Left renal cortex interstitium (tissue), 4 donors: Measurements from ENCODE around the gene ZNF513. TPM values are rescaled to one million over a fixed set of nuclear protein-coding genes. Genes with fewer than 3 reads are reported as not detected.
"Not testable (repeated sequence)": the region's sequence is repeated elsewhere in the genome, so short reads cannot be mapped to it uniquely, and the experiment has no call there.

Source experiments
- DNase-seq, 4 donors: peaks; one replicate each; pipeline ENCODE4 v3.0.0-alpha.2; 2013; ENCODE audit warnings: low read depth in 4 of 4, low spot score in 2 of 4, missing footprints in 1 of 4
- polyA plus RNA-seq, 4 donors: library from polyadenylated mRNA; unstranded; fragments of 120-200 nt; gene quantifications; one replicate each; pipeline ENCODE4 v1.2.1, GENCODE V29; 2013; ENCODE audit not compliant: insufficient read length in 4 of 4

ZNF513 gene
- polyA plus RNA-seq, 4 donors: 16.4 to 28.5 (median 21.2) TPM

DNA sequence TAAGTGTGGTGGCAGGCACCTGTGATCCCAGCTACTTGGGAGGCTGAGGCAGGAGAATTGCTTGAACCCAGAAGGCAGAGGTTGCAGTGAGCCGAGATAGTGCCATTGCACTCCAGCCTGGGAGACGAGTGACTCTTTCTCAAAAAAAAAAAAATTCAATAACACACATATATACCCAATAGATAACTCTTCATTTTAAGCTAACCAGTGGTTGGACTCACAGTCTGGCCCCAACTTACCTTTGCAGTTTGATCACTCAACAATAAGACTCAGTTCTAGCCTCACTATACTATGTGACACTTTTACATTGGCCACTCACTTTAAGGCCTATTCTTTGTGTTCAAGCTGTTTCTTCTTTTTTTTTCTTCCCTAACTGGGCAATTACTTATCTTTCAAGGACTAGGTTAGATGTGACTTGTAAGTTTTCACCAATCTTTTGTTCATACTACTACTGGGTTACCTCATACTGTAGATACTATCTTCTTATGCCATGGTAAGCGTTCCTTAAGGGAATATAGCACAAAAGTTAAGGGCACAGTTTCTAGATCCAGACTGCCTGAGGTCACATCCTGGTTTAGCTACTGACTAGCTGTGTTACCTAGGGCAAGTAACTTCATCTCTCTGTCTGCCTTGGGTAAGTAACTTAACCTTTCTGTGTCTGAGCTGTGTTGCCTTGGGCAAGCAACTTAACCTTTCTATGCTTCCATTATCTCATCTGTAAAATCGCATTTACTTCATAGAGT is 17.7 kb downstream of the ZNF513 start:
- DNase-seq: no peak

DNA sequence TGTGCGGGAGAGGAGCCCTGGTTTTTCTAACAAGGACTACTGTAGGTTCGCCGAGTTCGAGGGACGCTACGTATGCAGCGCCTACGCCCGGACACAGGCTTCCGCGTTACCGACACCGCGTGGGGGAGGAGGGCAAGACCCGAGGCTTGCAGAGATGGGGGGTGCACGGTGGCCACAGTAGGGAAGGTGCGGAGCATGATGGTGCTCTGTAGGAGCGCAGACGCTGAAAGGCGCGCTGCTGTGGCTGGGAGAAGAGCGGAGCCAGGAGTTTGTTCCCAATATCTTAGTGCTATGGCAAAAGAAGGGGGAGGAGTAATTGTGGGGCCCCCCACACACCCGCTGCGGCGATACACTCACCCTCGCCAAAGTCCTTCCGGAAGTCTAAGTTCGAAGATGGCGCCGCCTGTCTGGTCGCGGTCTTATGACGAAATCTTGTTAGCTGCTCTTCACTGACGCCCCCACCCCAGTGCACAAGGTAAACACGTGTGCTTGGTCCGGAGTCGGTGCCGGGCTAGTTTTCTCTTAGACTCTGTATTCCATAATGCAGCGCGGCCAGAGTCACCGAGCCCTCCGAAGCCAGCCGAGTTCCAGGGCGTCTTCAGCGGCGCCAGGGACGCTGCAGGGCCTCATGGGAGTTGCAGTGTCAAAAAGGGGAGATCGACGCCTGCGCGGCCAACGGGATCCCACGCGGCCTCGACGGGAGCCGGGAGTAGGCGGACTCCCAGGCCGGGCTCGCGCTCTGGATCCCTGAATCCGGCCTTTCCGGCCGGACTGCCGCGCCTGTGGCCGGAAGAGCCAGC is 24.0 kb downstream of the ZNF513 start, which contains the start of gene GTF3C2:
GTF3C2 (minus strand) TSS at position 383 of the 800 bp plus-strand sequence. CDS start 13,210 bp downstream, outside the sequence.
- DNase-seq: peak; percentile 94 to 97 (median 94)

DNA sequence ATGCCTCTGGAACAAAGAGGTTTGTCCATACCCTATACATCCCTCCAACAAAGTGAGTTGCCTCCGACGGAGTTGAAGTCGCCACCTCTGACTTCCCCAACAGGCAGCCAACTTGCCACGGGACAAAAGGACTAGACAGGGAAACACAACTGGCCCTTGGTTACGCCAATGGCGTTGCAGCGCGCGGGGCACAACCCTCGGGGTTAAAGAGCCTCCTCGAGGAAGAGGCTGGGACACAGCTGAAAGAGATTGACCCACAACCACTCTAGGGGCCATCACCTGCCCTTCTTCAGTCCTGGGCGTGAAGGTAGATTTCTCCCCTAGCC is 24.5 kb downstream of the ZNF513 start:
- no peak for DNase-seq

DNA sequence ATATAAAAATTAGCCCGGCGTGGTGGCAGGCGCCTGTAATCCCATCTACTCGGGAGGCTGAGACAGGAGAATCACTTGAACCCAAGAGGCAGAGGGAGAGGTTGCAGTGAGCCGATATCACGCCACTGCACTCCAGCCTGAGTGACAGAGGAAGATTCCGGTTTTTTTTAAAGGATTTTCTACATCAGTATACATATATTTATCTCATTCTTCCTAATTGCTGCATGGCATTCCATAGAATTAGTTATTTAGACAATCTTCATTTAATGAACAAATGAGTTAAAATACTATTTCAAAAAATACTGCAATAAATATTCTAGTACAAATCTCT is 26.0 kb downstream of the ZNF513 start:
- DNase-seq: no peak

DNA sequence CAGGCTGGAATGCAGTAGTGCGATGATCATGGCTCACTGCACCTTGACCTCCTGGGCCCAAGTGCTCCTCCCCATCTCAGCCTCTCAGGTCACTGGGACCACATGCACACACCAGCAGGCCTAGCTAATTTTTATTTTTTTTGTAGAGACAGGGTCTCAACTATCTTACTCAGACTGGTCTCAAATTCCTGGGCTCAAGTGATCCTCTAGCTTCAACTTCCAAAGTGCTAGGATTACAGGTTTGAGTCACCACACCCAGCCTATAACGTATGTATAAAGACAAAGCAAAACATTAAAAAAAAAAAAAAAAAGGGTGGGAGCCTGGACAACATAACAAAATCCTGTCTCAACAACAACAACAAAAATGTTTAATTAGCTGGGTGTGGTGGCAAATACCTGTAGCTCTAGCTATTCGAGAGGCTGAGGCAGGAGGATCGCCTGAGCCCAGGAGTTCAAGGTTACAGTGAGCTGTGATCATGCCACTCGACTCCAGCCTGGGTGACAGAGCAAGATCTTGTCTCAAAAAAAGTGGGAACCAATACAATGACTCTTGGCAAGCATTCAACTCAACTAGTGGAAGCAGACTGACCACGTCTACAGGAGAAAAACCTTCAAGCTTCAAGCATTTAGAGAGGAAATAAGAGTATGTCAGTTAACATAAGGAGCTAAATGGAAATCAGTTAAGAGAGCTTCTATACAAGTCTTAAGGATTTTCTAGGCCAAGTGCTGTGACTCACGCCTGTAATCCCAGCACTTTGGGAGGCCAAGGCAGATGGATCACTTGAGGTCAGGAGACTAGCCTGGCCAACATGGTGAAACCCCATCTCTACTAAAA is 26.6 kb downstream of the ZNF513 start:
- DNase-seq: no peak

DNA sequence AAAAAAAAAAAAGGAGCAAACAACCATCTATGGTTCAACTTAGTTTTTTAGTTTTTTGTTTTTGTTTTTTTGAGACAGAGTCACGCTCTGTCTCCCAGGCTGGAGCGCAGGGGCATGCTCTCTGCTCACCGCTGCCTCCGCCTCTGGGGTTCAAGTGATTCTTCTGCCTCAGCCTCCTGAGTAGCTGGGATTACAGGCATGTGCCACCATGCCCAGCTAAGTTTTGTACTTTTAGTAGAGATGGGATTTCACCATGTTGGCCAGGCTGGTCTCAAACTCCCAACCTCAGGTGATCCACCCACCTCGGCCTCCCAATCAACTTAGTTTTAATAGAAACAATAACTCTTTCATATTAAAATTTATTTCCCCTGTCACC is 27.2 kb downstream of the ZNF513 start:
- DNase-seq: not testable (repeated sequence)

DNA sequence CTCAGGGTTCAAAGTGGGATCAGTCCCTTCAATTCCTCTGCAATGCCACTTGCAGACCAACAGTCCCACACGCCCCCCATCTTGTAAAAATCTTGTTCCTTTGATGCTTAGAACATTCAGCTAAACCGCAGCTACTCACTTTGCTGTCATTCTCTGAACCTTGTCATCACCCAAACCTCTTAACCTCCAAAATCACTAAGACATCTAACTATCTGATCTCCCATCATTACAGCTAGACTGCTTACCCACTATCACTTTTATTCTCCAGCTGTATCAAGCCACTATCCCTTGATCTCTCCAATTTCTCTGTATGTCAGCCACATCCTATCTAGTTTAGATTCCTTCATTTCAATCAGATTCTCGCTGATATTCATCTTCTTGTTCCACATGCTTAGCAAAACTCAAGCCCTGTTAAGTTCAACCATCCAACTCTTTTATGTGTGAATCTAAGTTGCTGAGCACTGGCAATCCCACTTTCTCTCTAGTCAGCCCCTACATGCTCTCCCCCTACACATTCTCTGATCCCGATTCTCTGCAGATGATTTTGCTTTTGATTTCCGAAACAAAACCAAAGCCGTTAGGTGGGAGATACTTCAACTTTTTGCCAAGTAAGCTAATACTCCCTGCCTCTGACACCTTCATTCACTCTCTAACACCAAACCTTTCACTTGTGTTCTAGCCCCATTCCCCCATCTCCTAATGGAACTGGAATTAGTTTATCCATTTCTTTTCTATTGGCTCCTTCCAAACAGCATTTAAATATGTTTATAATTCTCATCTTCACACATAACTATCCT is 28.5 kb downstream of the ZNF513 start:
- no peak for DNase-seq

DNA sequence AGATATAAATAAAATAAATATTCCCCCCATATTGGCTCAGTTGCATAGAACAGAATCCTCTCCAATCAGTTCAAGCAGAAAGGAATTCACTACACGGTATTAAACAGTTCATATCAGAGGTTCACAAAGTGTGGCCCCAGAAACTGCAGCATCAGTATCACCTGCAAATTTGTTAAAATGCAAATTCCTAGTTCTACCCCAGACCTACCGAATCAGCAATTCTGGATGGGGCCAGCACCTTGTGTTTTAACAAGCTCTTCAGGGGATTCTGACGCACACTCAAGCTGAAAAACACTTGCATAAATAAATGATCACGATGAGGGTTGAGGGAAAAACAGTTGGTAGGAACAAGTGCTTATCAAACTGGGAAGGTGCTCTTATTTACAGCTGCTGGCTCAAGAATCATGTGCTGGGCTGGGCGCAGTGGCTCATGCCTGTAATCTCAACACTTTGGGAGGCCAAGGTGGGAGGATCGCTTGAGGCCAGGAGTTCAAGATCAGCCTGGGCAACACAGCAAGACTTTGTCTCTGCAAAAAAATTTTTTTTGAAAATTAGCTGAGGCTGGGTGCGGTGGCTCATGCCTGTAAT is 30.3 kb downstream of the ZNF513 start:
- DNase-seq: no peak

DNA sequence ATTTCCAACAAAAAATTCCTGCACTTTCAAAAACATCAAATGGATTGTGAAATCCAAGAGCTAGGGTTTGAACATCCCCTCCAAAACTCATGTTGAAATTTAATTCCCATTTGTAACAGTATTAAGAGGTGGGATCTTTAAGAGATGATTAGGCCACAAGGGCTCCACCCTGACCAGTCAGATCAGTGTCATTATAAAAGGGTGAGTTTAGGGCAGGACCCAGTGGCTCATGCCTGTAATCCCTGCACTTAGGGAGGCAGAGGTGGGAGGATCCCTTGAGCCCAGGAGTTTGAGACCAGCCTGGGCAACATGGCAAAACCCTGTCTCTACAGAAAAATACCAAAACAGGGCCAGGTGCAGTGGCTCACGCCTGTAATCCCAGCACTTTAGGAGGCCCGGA is 32.9 kb downstream of the ZNF513 start:
- DNase-seq: no peak

DNA sequence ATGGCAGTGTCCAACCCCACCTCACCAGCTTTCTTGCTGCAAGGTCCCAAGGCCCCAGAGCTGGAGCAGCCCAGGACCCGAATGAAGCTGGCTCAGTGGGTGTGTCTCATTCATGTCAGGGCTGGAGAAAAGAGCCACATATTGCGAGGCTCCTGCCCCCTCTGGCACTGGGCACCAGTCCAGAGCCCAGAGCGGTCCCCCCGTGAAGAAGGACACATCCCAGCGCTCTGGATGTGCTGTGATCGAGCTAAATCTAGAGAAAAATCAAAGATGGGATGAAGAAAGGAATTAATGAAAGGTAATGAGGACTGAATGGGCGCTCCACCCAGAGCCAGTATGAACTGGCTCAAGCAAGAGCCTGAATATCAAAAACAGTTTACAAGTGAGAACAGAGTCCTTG is 44.4 kb downstream of the ZNF513 start:
- no peak for DNase-seq

DNA sequence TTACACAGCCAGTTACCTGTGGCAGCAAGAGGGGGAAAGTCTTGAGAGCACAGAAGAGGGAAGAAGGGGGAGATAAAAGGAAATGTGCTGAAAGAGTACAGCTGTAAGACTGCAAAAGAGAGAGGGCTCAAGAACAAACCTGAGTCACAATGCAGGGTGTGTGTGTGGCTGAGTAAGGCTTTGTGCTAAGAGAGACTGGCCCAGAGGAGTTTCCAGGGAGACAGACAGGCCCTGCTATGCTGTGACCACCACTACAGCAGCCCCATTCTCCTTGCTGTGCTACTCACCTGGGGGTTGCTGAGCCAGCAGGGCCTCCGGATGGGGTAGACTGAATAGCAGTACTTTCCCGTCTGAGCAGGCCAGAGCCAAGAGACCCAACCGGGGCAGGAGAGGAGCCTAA is 45.2 kb downstream of the ZNF513 start:
- no peak for DNase-seq

Other genes starting within 250 kb of the ZNF513 start
- 10 to 100 TPM; 46.6 to 54.1 (median 52.2) TPM for gene PREB, start 246.1 kb downstream of the ZNF513 start, polyA plus RNA-seq
- gene PRR30, start 241.3 kb downstream of the ZNF513 start, polyA plus RNA-seq: not detected
- gene TCF23, start 231.7 kb downstream of the ZNF513 start, polyA plus RNA-seq: under 1 TPM; 0.42 to 0.76 (median 0.70) TPM
- gene ATRAID, start 168.7 kb downstream of the ZNF513 start, polyA plus RNA-seq: 100 to 1,000 TPM; 144 to 186 (median 158) TPM
- 10 to 100 TPM; 29.6 to 48.6 (median 39.4) TPM for gene SLC5A6, start 168.5 kb downstream of the ZNF513 start, polyA plus RNA-seq
- gene CAD, start 163.4 kb downstream of the ZNF513 start, polyA plus RNA-seq: 10 to 100 TPM; 34.7 to 63.8 (median 46.3) TPM
- gene SLC30A3, start 117.7 kb downstream of the ZNF513 start, polyA plus RNA-seq: 10 to 100 TPM in 1 of 4 donors, 1 to 10 TPM in 3; 5.3 to 11.2 (median 7.0) TPM
- gene DNAJC5G, start 105.3 kb downstream of the ZNF513 start, polyA plus RNA-seq: 1 to 10 TPM in 2 of 4 donors, under 1 TPM in 2; 0.43 to 1.6 (median 0.83) TPM
- 1 to 10 TPM; 3.4 to 8.7 (median 4.7) TPM for gene TRIM54, start 98.3 kb downstream of the ZNF513 start, polyA plus RNA-seq
- gene UCN, start 72.3 kb downstream of the ZNF513 start, polyA plus RNA-seq: 1 to 10 TPM in 2 of 4 donors, under 1 TPM in 2; 0.59 to 1.5 (median 1.1) TPM
- 10 to 100 TPM; 69.5 to 93.3 (median 80.5) TPM for gene MPV17, start 57.6 kb downstream of the ZNF513 start, polyA plus RNA-seq
- 10 to 100 TPM; 65.4 to 82.3 (median 73.2) TPM for gene GTF3C2, start 24.0 kb downstream of the ZNF513 start, polyA plus RNA-seq
- gene EIF2B4, start 10.4 kb downstream of the ZNF513 start, polyA plus RNA-seq: 10 to 100 TPM; 44.1 to 58.6 (median 52.8) TPM
- 100 to 1,000 TPM in 3 of 4 donors, 10 to 100 TPM in 1; 99.0 to 127 (median 108) TPM for gene SNX17, start 10.1 kb downstream of the ZNF513 start, polyA plus RNA-seq
- gene PPM1G, start 28.9 kb upstream of the ZNF513 start, polyA plus RNA-seq: 10 to 100 TPM; 87.3 to 98.8 (median 92.5) TPM
- gene NRBP1, start 47.9 kb upstream of the ZNF513 start, polyA plus RNA-seq: 100 to 1,000 TPM; 125 to 146 (median 132) TPM
- gene KRTCAP3, start 61.6 kb upstream of the ZNF513 start, polyA plus RNA-seq: 10 to 100 TPM in 1 of 4 donors, 1 to 10 TPM in 3; 7.4 to 11.5 (median 8.2) TPM
- gene IFT172, start 109.0 kb upstream of the ZNF513 start, polyA plus RNA-seq: 10 to 100 TPM; 33.3 to 78.8 (median 49.9) TPM
- 10 to 100 TPM in 1 of 4 donors, 1 to 10 TPM in 3; 7.1 to 10.9 (median 8.8) TPM for gene FNDC4, start 114.5 kb upstream of the ZNF513 start, polyA plus RNA-seq
- under 1 TPM in 2 of 4 donors, not detected in 2; 0.16 to 0.28 TPM for gene GCKR, start 116.1 kb upstream of the ZNF513 start, polyA plus RNA-seq
- gene ZNF512, start 202.3 kb upstream of the ZNF513 start, polyA plus RNA-seq: 10 to 100 TPM; 66.1 to 84.9 (median 75.4) TPM
- gene CCDC121, start 248.3 kb upstream of the ZNF513 start, polyA plus RNA-seq: 10 to 100 TPM; 11.0 to 14.7 (median 11.5) TPM
- 10 to 100 TPM; 52.3 to 66.8 (median 58.8) TPM for gene GPN1, start 248.3 kb upstream of the ZNF513 start, polyA plus RNA-seq